Mucosa of rectum (tissue), 2 donors: ENCODE data around the gene CXCR5.

Experiments
- H3K27ac ChIP-seq, 2 donors: one replicate each; pipeline ENCODE4 v1.7.0; 2013; ENCODE audit warnings: inconsistent platforms in 2 of 2, low read depth in 2 of 2, low read length in 2 of 2
- H3K27me3 ChIP-seq, 2 donors: one replicate each; pipeline ENCODE4 v1.7.0; 2013; ENCODE audit warnings: low read length in 2 of 2; ENCODE audit not compliant: control insufficient read depth in 2 of 2, insufficient read depth in 2 of 2
- H3K36me3 ChIP-seq, 2 donors: one replicate each; pipeline ENCODE4 v1.7.0; 2013; ENCODE audit warnings: low read length in 2 of 2; ENCODE audit not compliant: control insufficient read depth in 2 of 2, insufficient read depth in 2 of 2
- H3K4me1 ChIP-seq, 2 donors: one replicate each; pipeline ENCODE4 v1.7.0; 2013; ENCODE audit warnings: low read length in 2 of 2, mild to moderate bottlenecking in 1 of 2; ENCODE audit not compliant: control insufficient read depth in 2 of 2, insufficient read depth in 2 of 2
- H3K4me3 ChIP-seq, 2 donors: one replicate each; pipeline ENCODE4 v1.7.0; 2013; ENCODE audit warnings: low read length in 2 of 2
- H3K9ac ChIP-seq, 2 donors: one replicate each; pipeline ENCODE4 v1.7.0; 2013; ENCODE audit warnings: low read length in 2 of 2, low read depth in 1 of 2, mild to moderate bottlenecking in 1 of 2
- H3K9me3 ChIP-seq, 2 donors: one replicate each; pipeline ENCODE4 v1.7.0; 2013; ENCODE audit warnings: low read length in 2 of 2; ENCODE audit not compliant: control insufficient read depth in 2 of 2
- donor health status: healthy.
- donor health status: Normal muscosa, but diverticular disease.

The CXCR5 gene

DNA sequence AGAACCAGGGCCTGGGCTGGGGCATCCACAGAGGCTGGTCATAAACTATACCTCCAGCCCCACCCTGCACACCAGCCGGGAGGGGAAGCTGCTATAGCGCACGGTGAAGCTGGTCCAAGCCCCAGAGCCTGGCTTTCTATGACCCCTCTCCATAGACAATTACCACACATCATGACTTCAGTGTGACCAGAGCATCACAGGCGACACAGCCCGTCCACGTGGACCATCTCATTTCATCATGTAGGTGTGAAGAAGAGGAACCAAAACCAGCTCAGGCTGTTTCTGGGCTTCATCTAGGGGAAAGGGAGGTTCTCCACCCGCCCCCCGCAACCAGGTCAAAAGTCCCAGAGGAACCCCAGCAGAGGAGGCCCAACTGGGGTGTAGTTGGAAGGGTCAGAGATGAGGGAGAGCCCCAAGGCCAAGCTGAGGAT, 3.0 kb downstream of the CXCR5 start:
- Histone ChIP-seq H3K9me3 (no peaks in the 10 kb centered on the region), H3K4me1 (peaks cover 0 to 13% of the 10 kb centered on the region in 2 donors), H3K27ac (peak overlapping the region in 1 of 2 donors; percentile 48), H3K27me3 (no peaks in the 10 kb centered on the region), H3K36me3 (no peaks in the 10 kb centered on the region), H3K4me3 (peak overlapping the region in 1 of 2 donors; percentile 45), H3K9ac (no peak overlapping the region)

DNA sequence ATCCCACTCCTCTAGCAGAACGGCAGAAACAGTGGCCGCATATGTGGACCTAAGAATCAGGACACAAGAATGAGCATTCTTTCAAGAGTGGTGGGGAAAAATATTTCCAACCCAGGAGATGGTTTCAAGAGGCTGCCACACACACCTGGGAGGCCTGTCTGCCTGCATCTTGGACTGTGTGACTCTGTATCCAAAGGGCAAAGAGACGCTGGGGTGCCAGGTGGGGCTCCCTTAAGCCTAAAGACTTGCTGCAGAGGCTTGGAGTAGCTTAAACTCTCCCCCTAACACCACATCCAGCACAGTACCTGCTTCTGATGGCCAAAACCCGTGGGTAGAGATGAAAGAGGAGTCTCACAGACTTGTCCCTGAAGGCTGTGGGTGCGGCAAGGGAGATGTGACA, 3.5 kb downstream of the CXCR5 start:
- Histone ChIP-seq H3K4me3 (peak overlapping the region in 1 of 2 donors; percentile 45), H3K27ac (peak overlapping the region; percentile 11 to 64), H3K9ac (peak overlapping the region in 1 of 2 donors; percentile 17)

DNA sequence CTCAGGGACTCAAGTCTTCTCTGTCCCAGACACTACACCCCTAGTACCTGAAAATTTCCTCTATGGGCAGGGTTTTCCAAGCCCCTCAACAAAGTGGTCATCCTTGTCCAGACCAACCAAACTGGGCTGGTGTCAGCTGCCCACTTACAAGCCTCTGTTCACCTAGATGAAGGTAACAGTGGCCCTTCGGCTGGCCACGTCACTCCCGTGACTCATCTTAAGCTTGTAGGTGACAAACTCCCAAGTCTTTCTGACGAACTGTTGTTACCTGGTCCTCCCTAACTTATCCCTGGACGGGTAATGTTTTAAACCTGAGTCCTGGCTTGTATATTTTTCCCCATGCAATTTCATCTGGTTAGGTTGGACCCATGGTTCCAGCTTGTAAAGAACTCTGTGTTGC, 4.7 kb downstream of the CXCR5 start:
- peaks cover 0 to 18% of the 10 kb centered on the region in 2 donors for H3K4me1 ChIP-seq
- peak overlapping the region in 1 of 2 donors; percentile 38 for H3K27ac ChIP-seq

More for the DNA sequence above, 3.5 kb downstream of the CXCR5 start:
- no peaks in the 10 kb centered on the region for H3K27me3 ChIP-seq
- H3K9me3 ChIP-seq, result no peaks in the 10 kb centered on the region
- no peaks in the 10 kb centered on the region for H3K36me3 ChIP-seq
- H3K4me1 ChIP-seq, result peaks cover 0 to 17% of the 10 kb centered on the region in 2 donors

DNA sequence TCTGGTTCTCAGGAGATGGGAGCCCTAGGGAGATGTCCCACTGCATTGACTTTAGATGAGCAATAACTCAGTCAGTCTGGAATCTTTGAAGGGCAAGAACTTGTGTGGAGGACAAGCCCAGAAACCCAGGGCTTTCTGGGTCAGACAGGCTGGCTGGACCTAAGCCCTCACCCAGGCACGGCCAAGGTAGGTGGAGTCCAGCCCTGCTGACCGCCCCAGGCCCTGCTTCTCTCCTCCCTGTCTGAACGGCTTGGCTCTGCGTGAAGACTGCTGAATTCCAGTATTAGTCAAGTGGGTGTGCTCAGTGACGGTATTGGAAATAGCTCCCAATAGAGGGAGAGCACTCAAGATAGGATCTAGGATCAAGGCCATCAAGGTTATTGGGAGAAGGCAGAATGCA, 6.1 kb downstream of the CXCR5 start:
- Histone ChIP-seq H3K27ac (no peak overlapping the region), H3K9ac (no peak overlapping the region), H3K27me3 (peaks cover 0 to 2% of the 10 kb centered on the region in 2 donors), H3K9me3 (no peaks in the 10 kb centered on the region), H3K4me3 (no peak overlapping the region), H3K4me1 (peaks cover 0 to 18% of the 10 kb centered on the region in 2 donors), H3K36me3 (no peaks in the 10 kb centered on the region)

More for the DNA sequence above, 4.7 kb downstream of the CXCR5 start:
- no peaks in the 10 kb centered on the region for H3K27me3 ChIP-seq
- H3K36me3 ChIP-seq, result no peaks in the 10 kb centered on the region
- H3K4me3 ChIP-seq, result no peak overlapping the region
- peak overlapping the region in 1 of 2 donors; percentile 14 for H3K9ac ChIP-seq
- H3K9me3 ChIP-seq, result no peaks in the 10 kb centered on the region

DNA sequence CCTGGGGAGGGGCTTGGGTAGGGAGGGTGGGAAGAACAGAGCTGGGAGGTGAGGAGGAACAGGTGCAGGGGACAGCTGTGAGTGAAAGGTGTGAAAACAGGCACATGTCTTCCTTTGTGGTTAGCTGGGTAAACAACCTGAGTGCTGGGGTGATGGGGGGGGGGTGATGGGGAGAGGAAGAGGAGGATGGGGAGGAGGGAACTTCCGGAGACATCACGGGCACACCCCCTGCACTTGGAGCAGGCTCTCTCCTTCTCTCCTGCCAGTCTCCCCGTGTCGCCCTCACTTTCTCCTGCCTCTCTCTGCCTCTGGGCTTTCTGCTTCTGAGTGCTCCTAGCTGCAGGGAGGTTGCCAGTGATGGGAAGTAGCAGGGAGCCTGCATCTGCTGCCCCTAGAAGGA, 8.8 kb downstream of the CXCR5 start:
- Histone ChIP-seq H3K36me3 (peaks cover 0 to 3% of the 10 kb centered on the region in 2 donors), H3K4me3 (peak overlapping the region in 1 of 2 donors; percentile 31), H3K27me3 (peaks cover 0 to 2% of the 10 kb centered on the region in 2 donors), H3K9ac (no peak overlapping the region), H3K27ac (peak overlapping the region in 1 of 2 donors; percentile 9), H3K9me3 (no peaks in the 10 kb centered on the region), H3K4me1 (peaks cover 0 to 16% of the 10 kb centered on the region in 2 donors)

DNA sequence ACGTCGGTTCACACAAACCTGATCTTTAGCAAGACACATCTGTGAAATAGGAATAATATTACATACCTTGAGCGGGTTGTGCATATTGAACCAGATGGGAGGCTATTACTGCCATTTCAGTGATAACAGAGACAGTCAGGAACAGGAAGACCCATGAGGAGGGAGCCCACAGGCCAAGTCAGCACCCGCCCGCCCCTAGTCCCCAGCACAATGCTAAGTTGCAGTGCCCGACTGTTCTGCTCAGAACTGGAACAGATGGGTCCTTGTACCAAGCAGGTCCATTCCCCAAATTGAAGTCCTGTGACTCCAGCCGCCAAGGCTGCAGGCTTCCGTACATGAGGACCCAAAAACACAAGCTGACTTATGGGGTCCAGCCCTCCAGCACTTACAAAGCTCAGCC, 9.3 kb downstream of the CXCR5 start:
- peaks cover 0 to 2% of the 10 kb centered on the region in 2 donors for H3K27me3 ChIP-seq
- no peaks in the 10 kb centered on the region for H3K9me3 ChIP-seq
- peaks cover 0 to 3% of the 10 kb centered on the region in 2 donors for H3K36me3 ChIP-seq
- H3K4me3 ChIP-seq, result peak overlapping the region in 1 of 2 donors; percentile 31
- peaks cover 0 to 16% of the 10 kb centered on the region in 2 donors for H3K4me1 ChIP-seq
- no peak overlapping the region for H3K9ac ChIP-seq
- H3K27ac ChIP-seq, result peak overlapping the region in 1 of 2 donors; percentile 32

DNA sequence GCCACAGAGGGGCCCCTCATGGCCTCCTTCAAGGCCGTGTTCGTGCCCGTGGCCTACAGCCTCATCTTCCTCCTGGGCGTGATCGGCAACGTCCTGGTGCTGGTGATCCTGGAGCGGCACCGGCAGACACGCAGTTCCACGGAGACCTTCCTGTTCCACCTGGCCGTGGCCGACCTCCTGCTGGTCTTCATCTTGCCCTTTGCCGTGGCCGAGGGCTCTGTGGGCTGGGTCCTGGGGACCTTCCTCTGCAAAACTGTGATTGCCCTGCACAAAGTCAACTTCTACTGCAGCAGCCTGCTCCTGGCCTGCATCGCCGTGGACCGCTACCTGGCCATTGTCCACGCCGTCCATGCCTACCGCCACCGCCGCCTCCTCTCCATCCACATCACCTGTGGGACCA, 10.0 kb downstream of the CXCR5 start:
- H3K4me1 ChIP-seq, result peaks cover 0 to 16% of the 10 kb centered on the region in 2 donors
- peaks cover 0 to 5% of the 10 kb centered on the region in 2 donors for H3K36me3 ChIP-seq
- H3K27ac ChIP-seq, result no peak overlapping the region
- H3K9me3 ChIP-seq, result no peaks in the 10 kb centered on the region
- peaks cover 0 to 2% of the 10 kb centered on the region in 2 donors for H3K27me3 ChIP-seq
- no peak overlapping the region for H3K4me3 ChIP-seq
- H3K9ac ChIP-seq, result no peak overlapping the region

DNA sequence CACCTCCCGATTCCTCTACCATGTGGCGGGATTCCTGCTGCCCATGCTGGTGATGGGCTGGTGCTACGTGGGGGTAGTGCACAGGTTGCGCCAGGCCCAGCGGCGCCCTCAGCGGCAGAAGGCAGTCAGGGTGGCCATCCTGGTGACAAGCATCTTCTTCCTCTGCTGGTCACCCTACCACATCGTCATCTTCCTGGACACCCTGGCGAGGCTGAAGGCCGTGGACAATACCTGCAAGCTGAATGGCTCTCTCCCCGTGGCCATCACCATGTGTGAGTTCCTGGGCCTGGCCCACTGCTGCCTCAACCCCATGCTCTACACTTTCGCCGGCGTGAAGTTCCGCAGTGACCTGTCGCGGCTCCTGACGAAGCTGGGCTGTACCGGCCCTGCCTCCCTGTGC, 10.5 kb downstream of the CXCR5 start:
- Histone ChIP-seq H3K4me1 (peaks cover 0 to 12% of the 10 kb centered on the region in 2 donors), H3K27me3 (peaks cover 0 to 2% of the 10 kb centered on the region in 2 donors), H3K36me3 (peaks cover 3 to 8% of the 10 kb centered on the region in 2 donors), H3K27ac (no peak overlapping the region), H3K9me3 (no peaks in the 10 kb centered on the region), H3K4me3 (no peak overlapping the region), H3K9ac (no peak overlapping the region)

DNA sequence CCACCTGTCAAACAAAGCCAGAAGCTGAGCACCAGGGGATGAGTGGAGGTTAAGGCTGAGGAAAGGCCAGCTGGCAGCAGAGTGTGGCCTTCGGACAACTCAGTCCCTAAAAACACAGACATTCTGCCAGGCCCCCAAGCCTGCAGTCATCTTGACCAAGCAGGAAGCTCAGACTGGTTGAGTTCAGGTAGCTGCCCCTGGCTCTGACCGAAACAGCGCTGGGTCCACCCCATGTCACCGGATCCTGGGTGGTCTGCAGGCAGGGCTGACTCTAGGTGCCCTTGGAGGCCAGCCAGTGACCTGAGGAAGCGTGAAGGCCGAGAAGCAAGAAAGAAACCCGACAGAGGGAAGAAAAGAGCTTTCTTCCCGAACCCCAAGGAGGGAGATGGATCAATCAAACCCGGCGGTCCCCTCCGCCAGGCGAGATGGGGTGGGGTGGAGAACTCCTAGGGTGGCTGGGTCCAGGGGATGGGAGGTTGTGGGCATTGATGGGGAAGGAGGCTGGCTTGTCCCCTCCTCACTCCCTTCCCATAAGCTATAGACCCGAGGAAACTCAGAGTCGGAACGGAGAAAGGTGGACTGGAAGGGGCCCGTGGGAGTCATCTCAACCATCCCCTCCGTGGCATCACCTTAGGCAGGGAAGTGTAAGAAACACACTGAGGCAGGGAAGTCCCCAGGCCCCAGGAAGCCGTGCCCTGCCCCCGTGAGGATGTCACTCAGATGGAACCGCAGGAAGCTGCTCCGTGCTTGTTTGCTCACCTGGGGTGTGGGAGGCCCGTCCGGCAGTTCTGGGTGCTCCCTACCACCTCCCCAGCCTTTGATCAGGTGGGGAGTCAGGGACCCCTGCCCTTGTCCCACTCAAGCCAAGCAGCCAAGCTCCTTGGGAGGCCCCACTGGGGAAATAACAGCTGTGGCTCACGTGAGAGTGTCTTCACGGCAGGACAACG, 11.7 kb downstream of the CXCR5 start:
- Histone ChIP-seq H3K9me3 (no peaks in the 10 kb centered on the region), H3K4me1 (peaks cover 0 to 8% of the 10 kb centered on the region in 2 donors), H3K4me3 (no peak overlapping the region), H3K27me3 (peaks cover 0 to 2% of the 10 kb centered on the region in 2 donors), H3K9ac (no peak overlapping the region), H3K27ac (no peak overlapping the region), H3K36me3 (peaks cover 6 to 16% of the 10 kb centered on the region in 2 donors)

DNA sequence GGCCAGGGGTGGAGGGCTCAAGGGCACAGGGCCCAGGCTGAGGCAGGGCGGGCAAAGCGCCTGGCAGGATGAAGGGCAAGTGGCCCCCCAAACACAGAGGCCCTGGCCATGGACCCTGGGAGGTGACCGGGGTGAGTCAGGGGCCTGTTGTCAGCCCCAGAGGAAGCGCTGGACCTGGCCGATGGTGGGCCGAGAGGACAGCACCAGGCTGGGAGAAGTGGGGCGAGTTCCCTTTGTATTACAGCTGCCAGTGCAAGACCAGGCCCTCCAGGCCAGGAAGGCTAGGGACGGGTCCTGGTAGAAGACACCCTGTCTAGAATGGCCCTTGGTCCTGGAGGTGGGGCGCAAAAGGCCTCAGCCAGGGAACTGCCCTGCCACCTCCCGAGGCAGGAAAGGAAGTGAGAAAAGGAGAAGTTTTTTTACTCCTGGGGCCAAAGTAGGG, 12.8 kb downstream of the CXCR5 start:
- Histone ChIP-seq H3K36me3 (peaks cover 15 to 25% of the 10 kb centered on the region in 2 donors), H3K4me1 (peaks cover 0 to 8% of the 10 kb centered on the region in 2 donors)

More for the DNA sequence above, 12.8 kb downstream of the CXCR5 start:
- H3K27ac ChIP-seq, result no peak overlapping the region
- peaks cover 0 to 2% of the 10 kb centered on the region in 2 donors for H3K27me3 ChIP-seq
- H3K4me3 ChIP-seq, result no peak overlapping the region
- H3K9ac ChIP-seq, result no peak overlapping the region
- no peaks in the 10 kb centered on the region for H3K9me3 ChIP-seq
